ENCODE data around the gene RANBP3. TPM values are rescaled to one million over a fixed set of nuclear protein-coding genes. Genes with fewer than 3 reads are reported as not detected.

The RANBP3 gene
- total and polyA plus RNA-seq, 2 experiments from 2014 or later = 40.2 to 98.3 TPM

- Histone ChIP-seq H3K4me1 (ENCODE audit: insufficient read depth) (no peaks in the 10 kb centered on the region), H3K4me2 (peak within 1 kb of the TSS; percentile 94), H3K4me3 (peak within 1 kb of the TSS; percentile 91), H3K36me3 (ENCODE audit: insufficient read depth) (no peaks in the 10 kb centered on the region), H3K27me3 (ENCODE audit: insufficient read depth) (no peaks in the 10 kb centered on the region), H2AFZ (peak within 1 kb of the TSS; percentile 87), H3K79me2 (replicated peaks; ENCODE audit: insufficient read depth) (peaks cover 36% of the 10 kb centered on the region), H3F3A (replicated peaks; ENCODE audit: low read depth) (no peaks in the 10 kb centered on the region), H3K9me2 (ENCODE audit: insufficient read depth) (no peaks in the 10 kb centered on the region), H4K20me1 (replicated peaks; ENCODE audit: insufficient read depth) (peaks cover 24% of the 10 kb centered on the region), H3K27ac (ENCODE audit: low read depth) (peak within 1 kb of the TSS; percentile 95)
- TF ChIP-seq CREB1 (CRISPR knock-in tag; IDR thresholded peaks at IDR 0.05; ENCODE audit: low read depth) = 0 out of 2 replicates have a peak, but pooled peaks have one; percentile 22
- TF ChIP-seq STAT1 (IDR thresholded peaks at IDR 0.05; ENCODE audit: unreplicated experiment) = no peak
- no peak for TF ChIP-seq NANOG (IDR thresholded peaks at IDR 0.05; ENCODE audit: borderline replicate concordance)
- TF ChIP-seq ZNF114 (CRISPR knock-in tag; IDR thresholded peaks at IDR 0.05) = no peak
- no peak for TF ChIP-seq EZH2phosphoT487 (IDR thresholded peaks at IDR 0.05; ENCODE audit: unreplicated experiment)
- no peak for TF ChIP-seq EZH2 (IDR thresholded peaks at IDR 0.05; ENCODE audit: low read depth, unreplicated experiment)
- TF ChIP-seq ZNF462 (CRISPR knock-in tag; IDR thresholded peaks at IDR 0.05) = no peak
- TF ChIP-seq ZNF331 (CRISPR knock-in tag; IDR thresholded peaks at IDR 0.05; ENCODE audit: low read depth) = no peak
- no peak for TF ChIP-seq REST (IDR thresholded peaks at IDR 0.05; ENCODE audit: unreplicated experiment)
- TF ChIP-seq POLR2AphosphoS5 (IDR thresholded peaks at IDR 0.05; ENCODE audit: low read depth) = peak; percentile 56
- peak; percentile 100 for DNase-seq (ENCODE audit: low spot score)
- H3K4me1 Mint-ChIP-seq = 0 out of 3 replicates have a peak, but pooled peaks cover 3% of the 10 kb centered on the region
- H3K36me3 Mint-ChIP-seq (ENCODE audit: low read depth) = peaks cover 19% of the 10 kb centered on the region
- H3K27ac Mint-ChIP-seq = peak within 1 kb of the TSS; percentile 99
- H3K9me3 Mint-ChIP-seq = no peaks in the 10 kb centered on the region
- peaks cover 16% of the 10 kb centered on the region for H3K27me3 Mint-ChIP-seq (ENCODE audit: insufficient read depth, low read depth, poor library complexity)
- ATAC-seq = peak; percentile 84
- peak within 1 kb of the TSS; percentile 99 for H3K4me3 Mint-ChIP-seq
Observed at GRCh38 chr19:5904352-5905113, 73.4 kb downstream of the RANBP3 start, which contains the start of gene VMAC. VMAC (plus strand) TSS chr19:5904872; CDS start chr19:5904891, 19 bp downstream.
